Measurements from ENCODE around the gene RC3H1.
"Not testable (repeated sequence)": the region's sequence is repeated elsewhere in the genome, so short reads cannot be mapped to it uniquely, and the experiment has no call there.

RC3H1 gene

DNA sequence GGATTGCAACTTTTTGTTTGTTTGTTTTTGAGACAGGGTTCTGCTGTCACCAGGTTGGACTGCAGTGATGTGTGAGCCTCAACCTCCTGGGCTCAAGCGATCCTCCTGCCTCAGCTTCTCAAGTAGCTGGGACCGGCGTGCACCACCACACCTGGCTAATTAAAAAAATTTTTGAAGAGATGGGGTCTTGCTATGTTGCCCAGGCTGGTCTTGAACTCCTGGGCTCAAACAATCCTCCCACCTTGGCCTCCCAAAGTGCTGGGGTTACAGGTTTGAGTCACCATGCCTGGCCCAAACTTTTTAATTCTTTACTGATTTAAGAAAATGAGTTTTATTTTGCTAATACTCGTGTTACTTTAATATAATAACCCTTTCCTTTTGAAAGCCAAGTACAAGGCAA, 73.6 kb downstream of the RC3H1 start:
- H3K27ac Mint-ChIP-seq: peak overlapping the region; percentile 56
- no peaks in the 10 kb centered on the region for H3K4me1 Mint-ChIP-seq
- no peak overlapping the region for H3K4me3 Mint-ChIP-seq
- ATAC-seq (replicated peaks): no peak
- H3K36me3 Mint-ChIP-seq: peaks cover 10 to 24% of the 10 kb centered on the region in 2 donors
- DNase-seq: no peak
- H3K9me3 Mint-ChIP-seq: no peaks in the 10 kb centered on the region
- no peaks in the 10 kb centered on the region for H3K27me3 Mint-ChIP-seq

DNA sequence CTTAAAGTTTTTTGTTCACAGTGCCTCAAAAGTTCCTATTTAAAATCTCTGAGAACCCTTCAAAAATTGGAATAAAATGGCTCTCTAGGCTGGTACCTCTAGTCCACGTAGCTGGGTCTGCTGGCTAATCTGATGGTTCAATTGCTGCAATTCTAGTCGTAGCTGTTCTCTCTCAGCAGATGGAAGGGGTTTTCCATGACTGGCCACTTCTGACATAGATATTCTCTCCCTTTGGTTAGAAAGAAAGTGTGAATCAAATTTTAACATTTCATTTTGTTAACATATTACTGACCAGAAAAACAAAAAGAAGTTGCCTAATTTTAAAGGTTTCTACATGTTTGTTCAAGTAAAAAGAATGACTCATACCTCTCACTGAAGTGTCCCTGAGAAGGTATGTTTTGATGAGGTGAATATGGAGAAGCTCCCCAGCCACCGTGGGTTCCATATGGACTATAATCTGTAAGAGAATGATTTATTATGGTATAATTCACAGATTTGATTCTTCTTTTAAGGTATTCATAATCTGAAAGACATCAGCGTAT, 75.7 kb downstream of the RC3H1 start:
- Mint-ChIP-seq H3K36me3 (peaks cover 19 to 29% of the 10 kb centered on the region in 2 donors), H3K27me3 (no peaks in the 10 kb centered on the region), H3K4me3 (no peak overlapping the region), H3K9me3 (no peaks in the 10 kb centered on the region), H3K4me1 (no peaks in the 10 kb centered on the region), H3K27ac (no peak overlapping the region)
- ATAC-seq (replicated peaks) (no peak), DNase-seq (no peak)

DNA sequence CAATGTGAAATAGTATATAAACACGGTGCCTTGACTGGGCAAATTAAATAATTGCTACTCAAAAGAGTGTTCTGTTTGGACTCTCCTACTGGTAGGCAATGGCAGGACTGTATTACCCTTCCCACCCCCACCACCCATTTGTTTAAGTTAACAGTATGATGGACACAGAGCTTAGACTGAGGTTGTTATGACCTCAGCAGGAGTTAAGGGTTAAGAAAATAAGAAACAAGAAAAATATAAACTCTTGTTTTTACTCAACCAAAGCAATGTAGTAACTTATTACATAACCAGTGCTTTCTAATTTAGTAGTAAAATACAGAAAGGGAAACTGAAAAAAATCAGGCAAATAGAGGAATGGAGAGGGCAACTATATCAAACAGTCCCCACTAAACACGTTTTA, 85.1 kb downstream of the RC3H1 start:
- no peak for DNase-seq
- Mint-ChIP-seq H3K4me1 (no peaks in the 10 kb centered on the region), H3K9me3 (no peaks in the 10 kb centered on the region), H3K27ac (no peak overlapping the region), H3K4me3 (no peak overlapping the region), H3K27me3 (no peaks in the 10 kb centered on the region), H3K36me3 (peaks cover 18 to 27% of the 10 kb centered on the region in 2 donors)
- no peak for ATAC-seq (replicated peaks)

DNA sequence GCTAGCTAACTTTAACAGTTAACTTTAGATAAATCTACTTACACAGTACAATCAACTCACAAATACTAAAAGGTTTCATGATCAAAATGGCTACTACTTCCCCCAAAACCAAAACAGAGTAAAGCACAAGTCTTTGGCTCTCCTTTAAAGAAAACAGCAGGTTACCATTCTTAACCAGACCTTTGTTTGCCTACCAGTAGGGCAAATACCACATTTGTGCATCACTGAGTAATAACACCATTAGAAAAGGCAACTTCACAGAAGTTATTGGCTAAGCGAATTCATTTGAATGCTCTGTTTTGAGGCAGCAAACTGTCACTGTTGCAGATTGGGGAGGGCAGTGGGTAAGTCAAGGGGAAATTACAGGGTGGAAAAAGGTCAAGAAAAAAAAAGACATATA, 87.7 kb downstream of the RC3H1 start:
- no peak overlapping the region for H3K27ac Mint-ChIP-seq
- H3K36me3 Mint-ChIP-seq: peaks cover 15 to 27% of the 10 kb centered on the region in 2 donors
- no peaks in the 10 kb centered on the region for H3K27me3 Mint-ChIP-seq
- H3K9me3 Mint-ChIP-seq: no peaks in the 10 kb centered on the region
- no peak overlapping the region for H3K4me3 Mint-ChIP-seq
- no peak for ATAC-seq (replicated peaks)
- no peak for DNase-seq
- H3K4me1 Mint-ChIP-seq: no peaks in the 10 kb centered on the region

DNA sequence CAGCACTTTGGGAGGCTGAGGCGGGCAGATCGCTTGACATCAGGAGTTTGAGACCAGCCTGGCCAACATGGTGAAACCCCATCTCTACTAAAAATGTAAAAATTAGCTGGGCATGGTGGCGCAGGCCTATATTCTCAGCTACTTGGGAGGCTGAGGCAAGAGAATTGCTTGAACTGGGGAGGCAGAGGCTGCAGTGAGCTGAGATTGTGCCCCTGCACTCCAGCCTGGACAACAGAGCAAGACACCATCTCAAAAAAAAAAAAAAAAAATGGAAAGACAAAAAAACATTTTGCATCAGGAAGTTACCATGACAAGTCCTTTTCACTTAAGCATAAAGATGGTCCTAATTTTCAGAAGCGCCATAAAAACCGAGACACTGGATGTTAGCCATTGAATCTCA, 91.6 kb downstream of the RC3H1 start:
- H3K27me3 Mint-ChIP-seq; H3K4me3 Mint-ChIP-seq; H3K9me3 Mint-ChIP-seq; DNase-seq; H3K4me1 Mint-ChIP-seq; H3K27ac Mint-ChIP-seq; ATAC-seq (replicated peaks): not testable (repeated sequence)
- H3K36me3 Mint-ChIP-seq: peaks cover 12 to 22% of the 10 kb centered on the region in 2 donors

DNA sequence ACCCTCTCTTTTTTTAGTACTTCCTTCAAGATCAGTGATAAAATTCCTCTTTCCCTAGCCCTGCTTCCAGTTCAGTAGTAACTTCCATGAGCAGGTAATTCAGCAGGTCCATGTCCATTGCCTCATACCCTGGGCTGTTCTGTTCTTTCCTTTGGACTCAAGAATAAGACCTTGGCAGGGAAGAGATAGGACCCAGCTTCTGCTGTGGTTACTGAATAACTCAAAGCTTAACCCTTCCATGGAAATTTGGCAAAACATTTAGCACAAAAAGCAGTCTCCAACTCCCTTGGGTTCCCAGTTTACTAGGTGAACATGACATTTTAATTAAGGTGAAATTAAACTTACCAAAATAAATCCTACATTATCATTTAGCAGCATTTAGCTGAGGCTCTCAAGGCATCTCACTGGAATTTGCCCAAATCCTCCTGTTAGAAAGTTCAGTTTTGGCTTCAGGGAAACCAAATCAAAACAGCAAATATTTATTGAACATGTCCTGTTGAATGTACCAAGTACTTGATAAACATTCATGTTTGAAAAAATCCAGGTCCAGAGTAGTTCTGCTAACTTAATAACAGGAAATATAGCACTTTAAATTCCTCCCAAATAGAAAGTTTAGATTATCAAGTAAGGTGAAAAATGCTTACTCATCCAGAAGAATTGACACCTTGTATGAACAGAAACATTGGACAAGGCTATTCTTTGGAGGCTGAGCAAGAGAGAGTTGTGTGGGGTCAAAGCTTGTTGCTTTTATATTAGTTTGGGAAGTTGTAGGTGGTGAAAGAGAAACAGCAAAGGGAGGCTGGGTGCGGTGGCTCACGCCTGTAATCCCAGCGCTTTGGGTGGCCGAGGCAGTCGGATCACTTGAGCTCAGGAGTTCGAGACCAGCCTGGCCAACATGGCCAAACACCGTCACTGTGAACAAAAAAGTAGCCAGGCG, 96.6 kb downstream of the RC3H1 start:
- no peak for DNase-seq
- Mint-ChIP-seq H3K36me3 (peaks cover 3 to 5% of the 10 kb centered on the region in 2 donors), H3K27me3 (no peaks in the 10 kb centered on the region), H3K27ac (no peak overlapping the region), H3K4me3 (no peak overlapping the region), H3K4me1 (no peaks in the 10 kb centered on the region), H3K9me3 (no peaks in the 10 kb centered on the region)
- no peak for ATAC-seq (replicated peaks)

DNA sequence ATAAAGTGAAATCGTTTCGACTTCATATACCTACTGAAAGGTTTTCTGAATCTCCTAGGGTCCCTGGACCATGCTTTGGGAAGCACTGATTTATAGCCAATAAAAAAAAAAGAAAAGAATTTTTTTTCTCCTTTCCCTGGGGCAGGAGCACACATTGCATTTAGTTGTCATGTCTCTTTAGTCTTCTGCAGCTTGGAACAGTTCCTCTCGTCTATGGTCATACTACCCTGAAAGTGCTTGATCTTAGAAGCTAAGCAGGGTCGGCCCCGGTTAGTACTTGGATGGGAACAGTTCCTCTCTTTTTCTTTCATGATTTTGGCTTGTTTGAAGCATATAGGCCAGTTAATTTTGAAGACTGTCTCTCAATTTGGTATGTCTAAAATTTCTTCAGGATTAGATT, 101.3 kb downstream of the RC3H1 start:
- H3K4me1 Mint-ChIP-seq: no peaks in the 10 kb centered on the region
- DNase-seq (no peak), ATAC-seq (replicated peaks) (no peak)
- H3K4me3 Mint-ChIP-seq: no peak overlapping the region
- H3K36me3 Mint-ChIP-seq: no peaks in the 10 kb centered on the region
- H3K27ac Mint-ChIP-seq: no peak overlapping the region
- no peaks in the 10 kb centered on the region for H3K27me3 Mint-ChIP-seq
- H3K9me3 Mint-ChIP-seq: no peaks in the 10 kb centered on the region

DNA sequence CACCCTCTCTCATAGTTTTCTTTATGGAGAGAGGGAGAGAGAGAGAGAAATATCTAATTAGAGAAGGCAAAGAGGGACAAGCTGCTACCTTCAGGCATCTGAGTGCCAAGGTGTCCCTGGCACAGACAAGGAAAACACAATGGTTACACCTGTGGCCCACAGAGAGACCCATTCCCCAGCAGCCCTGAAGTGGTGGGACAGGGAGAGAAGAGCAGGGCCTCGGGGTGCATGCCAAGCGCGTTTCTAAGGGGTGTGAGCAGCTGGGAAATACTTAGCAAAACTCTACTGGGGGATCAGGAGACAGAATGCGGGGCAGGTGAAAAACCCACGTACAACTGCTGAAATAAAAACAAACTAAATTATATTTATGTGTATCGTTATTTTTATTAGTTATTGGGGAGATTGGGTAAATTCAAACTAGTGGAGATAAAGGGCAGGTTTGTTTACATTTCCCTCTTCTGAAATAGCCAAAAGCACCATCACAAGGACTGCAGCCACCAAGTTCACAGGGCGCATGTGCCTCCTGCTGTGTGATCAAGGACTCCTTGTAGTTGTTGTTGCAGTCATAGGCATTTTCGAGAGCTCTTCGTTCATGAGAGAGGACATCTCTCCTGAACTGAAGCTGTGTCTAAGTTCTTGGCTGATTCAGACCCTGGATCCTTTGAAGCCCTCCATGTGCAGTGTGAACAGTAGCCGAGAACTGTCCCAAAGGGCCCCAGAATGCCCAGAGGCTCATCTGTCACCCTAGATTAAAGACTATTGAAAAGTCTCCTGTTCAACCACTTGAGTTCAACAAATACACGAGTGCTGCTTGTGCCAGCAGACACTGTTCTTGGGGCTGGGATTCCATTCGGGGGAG, 104.3 kb downstream of the RC3H1 start:
- Mint-ChIP-seq H3K4me3 (no peak overlapping the region), H3K9me3 (peaks cover 0 to 2% of the 10 kb centered on the region in 2 donors), H3K36me3 (no peaks in the 10 kb centered on the region), H3K27me3 (no peaks in the 10 kb centered on the region), H3K4me1 (no peaks in the 10 kb centered on the region), H3K27ac (no peak overlapping the region)
- ATAC-seq (replicated peaks) (no peak), DNase-seq (no peak)

DNA sequence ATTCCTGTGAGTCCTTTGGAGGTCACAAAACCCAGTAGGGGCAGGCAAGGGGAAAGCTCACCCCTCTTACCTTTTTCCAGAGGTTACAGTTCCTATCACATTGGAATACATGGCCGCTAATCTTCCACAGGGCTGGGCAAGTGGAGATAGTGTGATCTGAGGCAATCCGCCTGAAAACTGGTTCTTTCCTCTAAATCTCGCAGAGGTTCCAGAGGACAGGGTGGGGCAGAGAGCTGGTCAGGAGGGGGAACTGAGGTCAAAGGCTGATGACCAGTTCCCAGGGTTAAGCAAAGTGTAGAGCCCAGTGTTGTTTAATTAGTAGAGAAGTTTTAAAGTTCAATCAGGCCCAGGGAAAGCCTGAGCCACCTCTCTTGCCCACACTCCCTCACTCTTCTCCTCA, 105.0 kb downstream of the RC3H1 start, which contains the start of gene SERPINC1:
SERPINC1 (minus strand) TSS at position 179 of the 400 bp plus-strand sequence; CDS start at position 111, 68 bp downstream.
- no peak for DNase-seq
- H3K27me3 Mint-ChIP-seq: no peaks in the 10 kb centered on the region
- H3K4me3 Mint-ChIP-seq: no peak within 1 kb of the TSS
- peak within 1 kb of the TSS; percentile 26 for H3K27ac Mint-ChIP-seq
- H3K9me3 Mint-ChIP-seq: peaks cover 0 to 2% of the 10 kb centered on the region in 2 donors
- H3K36me3 Mint-ChIP-seq: no peaks in the 10 kb centered on the region
- no peak for ATAC-seq (replicated peaks)
- no peaks in the 10 kb centered on the region for H3K4me1 Mint-ChIP-seq

DNA sequence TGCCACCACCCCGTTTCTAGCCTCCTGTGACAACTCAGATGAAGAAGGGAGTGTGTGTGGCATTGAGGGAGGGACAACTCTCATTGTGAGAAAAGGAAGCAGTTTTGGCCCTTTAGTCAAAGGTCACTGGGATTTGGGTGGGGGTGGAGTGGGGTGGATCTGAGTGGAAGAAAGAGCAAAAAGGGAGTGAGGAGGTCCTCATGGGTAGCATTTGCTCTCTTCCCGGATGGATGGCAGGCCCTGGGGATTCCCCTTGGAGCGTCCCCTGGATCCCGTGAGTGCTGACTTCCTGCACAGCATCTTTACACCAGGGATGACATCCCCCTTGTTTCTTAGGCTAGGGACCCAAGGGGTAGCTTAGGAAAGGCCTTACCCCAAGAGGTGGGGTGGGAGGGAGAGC, 105.5 kb downstream of the RC3H1 start:
- no peak overlapping the region for H3K27ac Mint-ChIP-seq
- no peaks in the 10 kb centered on the region for H3K36me3 Mint-ChIP-seq
- DNase-seq: no peak
- no peaks in the 10 kb centered on the region for H3K4me1 Mint-ChIP-seq
- H3K9me3 Mint-ChIP-seq: peaks cover 0 to 2% of the 10 kb centered on the region in 2 donors
- H3K27me3 Mint-ChIP-seq: no peaks in the 10 kb centered on the region
- no peak overlapping the region for H3K4me3 Mint-ChIP-seq
- ATAC-seq (replicated peaks): no peak

DNA sequence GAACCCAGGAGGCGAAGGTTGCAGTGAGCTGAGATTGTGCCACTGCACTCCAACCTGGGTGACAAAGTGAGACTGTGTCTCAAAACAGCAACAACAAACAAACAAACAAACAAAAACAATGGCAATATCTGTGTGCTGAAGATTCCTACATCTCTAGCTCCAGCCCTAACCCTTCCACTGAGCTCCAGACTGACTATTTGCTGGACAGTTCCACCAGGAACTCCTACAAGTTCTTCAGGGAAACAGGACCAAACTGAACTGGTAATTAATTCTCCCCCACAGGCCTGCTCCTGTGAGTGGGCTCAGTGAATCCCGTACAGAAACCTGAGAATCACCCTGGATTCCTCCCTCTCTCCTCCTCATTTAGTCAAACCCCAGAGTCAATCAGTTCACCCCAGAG, 106.6 kb downstream of the RC3H1 start:
- H3K27me3 Mint-ChIP-seq: no peaks in the 10 kb centered on the region
- no peaks in the 10 kb centered on the region for H3K4me1 Mint-ChIP-seq
- ATAC-seq (replicated peaks): no peak
- H3K27ac Mint-ChIP-seq: no peak overlapping the region
- H3K4me3 Mint-ChIP-seq: no peak overlapping the region
- peaks cover 0 to 2% of the 10 kb centered on the region in 2 donors for H3K9me3 Mint-ChIP-seq
- H3K36me3 Mint-ChIP-seq: peaks cover 0 to 4% of the 10 kb centered on the region in 2 donors
- no peak for DNase-seq

DNA sequence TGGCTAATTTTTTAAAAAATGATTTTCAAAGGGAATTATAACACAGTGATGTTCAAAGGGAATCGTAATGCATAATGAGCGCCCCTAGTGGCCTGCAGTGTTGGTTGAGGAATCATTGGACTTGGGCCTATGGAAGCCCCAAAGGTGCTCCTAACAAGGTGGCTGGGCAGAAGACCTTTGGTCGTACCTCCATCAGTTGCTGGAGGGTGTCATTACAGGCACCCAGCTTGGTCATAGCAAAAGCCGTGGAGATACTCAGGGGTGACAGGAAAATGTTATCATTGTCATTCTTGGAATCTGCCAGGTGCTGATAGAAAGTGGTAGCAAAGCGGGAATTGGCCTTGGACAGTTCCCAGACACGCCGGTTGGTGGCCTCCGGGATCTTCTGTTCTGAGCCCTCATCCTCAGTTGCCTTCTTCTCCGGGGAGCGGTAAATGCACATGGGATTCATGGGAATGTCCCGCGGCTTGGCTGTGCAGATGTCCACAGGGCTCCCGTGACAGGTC, 107.7 kb downstream of the RC3H1 start:
- DNase-seq (no peak), ATAC-seq (replicated peaks) (peak; percentile 38 to 58)
- Mint-ChIP-seq H3K36me3 (peaks cover 4% of the 10 kb centered on the region in 2 donors), H3K27me3 (no peaks in the 10 kb centered on the region), H3K4me1 (no peaks in the 10 kb centered on the region), H3K27ac (no peak overlapping the region), H3K9me3 (peaks cover 0 to 2% of the 10 kb centered on the region in 2 donors), H3K4me3 (no peak overlapping the region)

DNA sequence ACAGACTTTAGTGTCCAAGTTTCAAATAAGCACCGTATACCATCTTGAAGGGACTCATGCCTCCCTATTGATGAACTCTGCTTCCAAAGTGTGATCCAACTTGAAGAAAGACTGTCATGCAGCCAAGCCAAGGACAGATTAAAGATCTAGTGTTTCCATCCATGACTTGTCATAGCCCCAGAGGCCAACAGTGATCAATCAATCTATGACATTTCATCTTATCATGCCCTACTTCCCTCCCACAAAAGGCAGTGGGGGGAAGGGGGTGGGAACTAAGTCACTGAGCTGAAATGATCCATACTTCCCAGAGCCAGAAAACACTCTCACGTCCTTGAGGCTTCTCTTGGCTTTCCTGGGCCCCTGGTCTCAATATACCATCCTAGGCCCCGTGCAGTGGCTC, 109.0 kb downstream of the RC3H1 start:
- DNase-seq (no peak), ATAC-seq (replicated peaks) (no peak)
- H3K27ac Mint-ChIP-seq: no peak overlapping the region
- H3K9me3 Mint-ChIP-seq: peaks cover 0 to 2% of the 10 kb centered on the region in 2 donors
- H3K36me3 Mint-ChIP-seq: peaks cover 6 to 10% of the 10 kb centered on the region in 2 donors
- H3K4me1 Mint-ChIP-seq: no peaks in the 10 kb centered on the region
- H3K27me3 Mint-ChIP-seq: no peaks in the 10 kb centered on the region
- no peak overlapping the region for H3K4me3 Mint-ChIP-seq

DNA sequence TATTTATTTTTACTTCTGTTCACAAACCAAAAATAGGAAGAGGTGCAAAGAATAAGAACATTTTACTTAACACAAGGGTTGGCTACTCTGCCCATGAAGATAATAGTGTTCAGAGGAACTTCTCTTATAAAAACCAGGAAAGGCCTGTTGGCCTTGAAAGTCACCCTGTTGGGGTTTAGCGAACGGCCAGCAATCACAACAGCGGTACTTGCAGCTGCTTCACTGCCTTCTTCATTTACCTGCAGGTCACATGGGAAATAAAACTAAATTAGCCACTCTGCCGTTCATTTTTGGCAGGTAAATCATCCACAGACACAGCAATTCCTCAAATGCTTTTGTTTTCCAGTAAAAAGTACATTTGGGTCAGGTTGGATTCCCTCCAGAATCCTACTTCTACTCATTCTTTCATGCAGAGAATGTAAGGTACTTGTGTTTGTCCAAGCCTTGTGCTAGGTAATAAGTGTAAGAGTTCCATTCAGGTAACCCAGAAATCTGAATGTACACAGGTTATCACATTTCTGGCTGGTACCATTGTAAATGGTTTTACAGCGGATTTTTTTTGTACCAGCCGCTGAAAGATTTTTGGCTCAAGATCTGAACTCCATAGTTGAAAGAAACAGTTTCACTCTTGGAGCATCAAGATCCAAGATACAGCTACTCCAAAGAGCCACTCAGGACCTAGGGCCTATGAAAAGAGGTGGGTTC, 118.2 kb downstream of the RC3H1 start:
- Mint-ChIP-seq H3K36me3 (peaks cover 6 to 21% of the 10 kb centered on the region in 2 donors), H3K27me3 (no peaks in the 10 kb centered on the region), H3K4me3 (no peak overlapping the region), H3K27ac (no peak overlapping the region), H3K4me1 (peaks cover 3 to 8% of the 10 kb centered on the region in 2 donors), H3K9me3 (no peaks in the 10 kb centered on the region)
- ATAC-seq (replicated peaks) (no peak), DNase-seq (no peak)

Data from stimulated activated naive B cell treated with anti-CD40 and anti-IgM and Interleukin-4, amounts not matched to agents 10 μg/mL and 1 μg/mL and 100 μg/mL, for 72 hours (primary cell).